Stimulated activated naive B cell treated with anti-CD40 and anti-IgM and Interleukin-4, amounts not matched to agents 10 μg/mL and 1 μg/mL and 100 μg/mL, for 72 hours (primary cell): ENCODE data around the gene FAM180B.

Source experiments
- ATAC-seq, 2 donors: fragments of 150-1000 bp; cut with Tn5 transposase; replicated peaks; 2 replicates each; pipeline ENCODE4 v1.10.0; 2021; ENCODE audit warnings: moderate library complexity in 1 of 2
- DNase-seq: peaks from one replicate; pipeline ENCODE4 v3.0.0; 2021
- H3K27ac Mint-ChIP-seq: one replicate; pipeline ENCODE4 v1.8.0; 2022; ENCODE audit warnings: mild to moderate bottlenecking, mixed read lengths
- H3K27me3 Mint-ChIP-seq, 2 donors: one replicate each; pipeline ENCODE4 v1.8.0; 2022; ENCODE audit warnings: mixed read lengths in 2 of 2
- H3K36me3 Mint-ChIP-seq, 2 donors: one replicate each; pipeline ENCODE4 v1.8.0; 2022; ENCODE audit warnings: mixed read lengths in 2 of 2, mild to moderate bottlenecking in 1 of 2
- H3K4me1 Mint-ChIP-seq, 2 donors: one replicate each; pipeline ENCODE4 v1.8.0; 2022; ENCODE audit warnings: mixed read lengths in 2 of 2, mild to moderate bottlenecking in 1 of 2
- H3K4me3 Mint-ChIP-seq, 2 donors: one replicate each; pipeline ENCODE4 v1.8.0; 2022; ENCODE audit warnings: mild to moderate bottlenecking in 2 of 2, mixed read lengths in 2 of 2, moderate library complexity in 1 of 2
- H3K9me3 Mint-ChIP-seq, 2 donors: one replicate each; pipeline ENCODE4 v1.8.0; 2022; ENCODE audit warnings: mixed read lengths in 2 of 2, mild to moderate bottlenecking in 1 of 2

The FAM180B gene

GRCh38 chr11:47595029-47595428 is 8.6 kb downstream of the FAM180B start:
- Mint-ChIP-seq H3K36me3 (no peaks in the 10 kb centered on the region), H3K27me3 (peaks cover 41 to 50% of the 10 kb centered on the region in 2 donors), H3K9me3 (no peaks in the 10 kb centered on the region), H3K27ac (no peak overlapping the region), H3K4me3 (no peak overlapping the region), H3K4me1 (peaks cover 11 to 22% of the 10 kb centered on the region in 2 donors)
- no peak for DNase-seq
- peak in 1 of 2 donors; percentile 24 for ATAC-seq

- Mint-ChIP-seq H3K27ac (no peak overlapping the region), H3K9me3 (no peaks in the 10 kb centered on the region), H3K4me1 (peaks cover 11 to 22% of the 10 kb centered on the region in 2 donors), H3K4me3 (no peak overlapping the region), H3K36me3 (no peaks in the 10 kb centered on the region), H3K27me3 (peaks cover 41 to 50% of the 10 kb centered on the region in 2 donors)
- DNase-seq, result no peak
- ATAC-seq, result no peak
These were observed 9.5 kb downstream of the FAM180B start for GRCh38 chr11:47595967-47596366.

- ATAC-seq (no peak), DNase-seq (no peak)
- Mint-ChIP-seq H3K27me3 (peaks cover 12 to 13% of the 10 kb centered on the region in 2 donors), H3K9me3 (no peaks in the 10 kb centered on the region), H3K4me1 (no peaks in the 10 kb centered on the region), H3K27ac (no peak overlapping the region), H3K4me3 (no peak overlapping the region), H3K36me3 (no peaks in the 10 kb centered on the region)
These were observed 13.4 kb downstream of the FAM180B start for GRCh38 chr11:47599902-47600301.

DNA sequence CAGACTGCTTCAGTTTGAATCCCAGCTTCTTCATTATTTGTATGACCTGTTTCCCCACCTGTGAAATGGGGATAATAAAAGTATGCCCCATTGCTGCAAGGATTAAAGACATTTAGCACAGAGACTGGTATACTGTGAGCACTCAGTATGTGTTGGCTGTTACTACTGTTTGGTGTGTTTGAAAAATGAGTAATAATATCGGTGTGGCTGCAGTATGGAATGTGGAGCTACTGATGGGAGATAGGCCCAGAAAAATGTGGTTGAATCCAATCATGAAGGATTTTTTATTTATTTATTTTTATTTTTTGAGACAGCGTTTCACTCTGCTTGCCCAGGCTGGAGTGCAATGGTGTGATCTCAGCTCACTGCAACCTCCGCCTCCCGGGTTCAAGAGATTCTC is 16.8 kb downstream of the FAM180B start:
- no peak for ATAC-seq

GRCh38 chr11:47605921-47606320 is 19.4 kb downstream of the FAM180B start:
- H3K36me3 Mint-ChIP-seq, result peaks cover 0 to 14% of the 10 kb centered on the region in 2 donors
- ATAC-seq, result no peak
- DNase-seq, result no peak
- H3K27ac Mint-ChIP-seq, result no peak overlapping the region
- no peaks in the 10 kb centered on the region for H3K27me3 Mint-ChIP-seq
- H3K4me3 Mint-ChIP-seq, result no peak overlapping the region
- H3K9me3 Mint-ChIP-seq, result no peaks in the 10 kb centered on the region
- H3K4me1 Mint-ChIP-seq, result peaks cover 0 to 9% of the 10 kb centered on the region in 2 donors

More for the DNA sequence above, 16.8 kb downstream of the FAM180B start:
- no peak overlapping the region for H3K4me3 Mint-ChIP-seq
- peaks cover 0 to 8% of the 10 kb centered on the region in 2 donors for H3K36me3 Mint-ChIP-seq
- no peak for DNase-seq
- H3K4me1 Mint-ChIP-seq, result peaks cover 0 to 4% of the 10 kb centered on the region in 2 donors
- H3K9me3 Mint-ChIP-seq, result no peaks in the 10 kb centered on the region
- peaks cover 0 to 5% of the 10 kb centered on the region in 2 donors for H3K27me3 Mint-ChIP-seq
- H3K27ac Mint-ChIP-seq, result no peak overlapping the region

DNA sequence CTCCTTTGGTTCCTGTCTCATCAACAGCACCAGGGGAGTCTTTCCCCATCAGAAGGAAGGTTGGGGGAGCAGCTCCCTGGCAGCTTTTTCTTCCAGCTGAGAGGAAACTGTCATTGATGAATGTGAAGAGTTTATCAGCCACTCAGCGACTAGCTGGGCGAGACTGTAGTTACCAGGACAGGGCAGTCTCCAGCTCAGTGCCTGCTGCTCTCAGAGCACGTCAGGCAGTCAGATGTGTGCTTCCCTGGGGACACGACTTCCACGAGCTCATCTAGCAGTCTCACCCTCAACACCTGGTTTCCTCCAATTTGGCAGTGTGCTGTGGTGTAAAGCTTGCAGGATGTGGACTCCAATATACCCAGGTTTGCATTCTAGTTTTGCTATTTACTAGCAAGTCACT is 20.3 kb downstream of the FAM180B start:
- peaks cover 8 to 17% of the 10 kb centered on the region in 2 donors for H3K4me1 Mint-ChIP-seq

GRCh38 chr11:47607380-47607779 is 20.9 kb downstream of the FAM180B start:
- no peak overlapping the region for H3K27ac Mint-ChIP-seq
- DNase-seq, result no peak
- H3K36me3 Mint-ChIP-seq, result peaks cover 0 to 20% of the 10 kb centered on the region in 2 donors
- no peak for ATAC-seq
- H3K9me3 Mint-ChIP-seq, result no peaks in the 10 kb centered on the region
- peaks cover 9 to 23% of the 10 kb centered on the region in 2 donors for H3K4me1 Mint-ChIP-seq
- H3K4me3 Mint-ChIP-seq, result no peak overlapping the region
- H3K27me3 Mint-ChIP-seq, result no peaks in the 10 kb centered on the region

More for the DNA sequence above, 20.3 kb downstream of the FAM180B start:
- no peak overlapping the region for H3K27ac Mint-ChIP-seq
- H3K36me3 Mint-ChIP-seq, result peaks cover 0 to 20% of the 10 kb centered on the region in 2 donors
- DNase-seq (no peak), ATAC-seq (peak in 1 of 2 donors; percentile 36)
- no peak overlapping the region for H3K4me3 Mint-ChIP-seq
- no peaks in the 10 kb centered on the region for H3K9me3 Mint-ChIP-seq
- H3K27me3 Mint-ChIP-seq, result no peaks in the 10 kb centered on the region

- no peak overlapping the region for H3K27ac Mint-ChIP-seq
- ATAC-seq, result no peak
- H3K27me3 Mint-ChIP-seq, result no peaks in the 10 kb centered on the region
- no peaks in the 10 kb centered on the region for H3K9me3 Mint-ChIP-seq
- H3K4me1 Mint-ChIP-seq, result peaks cover 9 to 23% of the 10 kb centered on the region in 2 donors
- DNase-seq, result no peak
- peaks cover 0 to 20% of the 10 kb centered on the region in 2 donors for H3K36me3 Mint-ChIP-seq
- H3K4me3 Mint-ChIP-seq, result no peak overlapping the region
These were observed 23.2 kb downstream of the FAM180B start for GRCh38 chr11:47609675-47610074.

GRCh38 chr11:47611348-47611794 is 24.9 kb downstream of the FAM180B start:
- peak overlapping the region; percentile 51 for H3K27ac Mint-ChIP-seq
- H3K27me3 Mint-ChIP-seq, result no peaks in the 10 kb centered on the region
- peak; percentile 95 to 96 for ATAC-seq
- peak overlapping the region in 1 of 2 donors; percentile 21 for H3K4me3 Mint-ChIP-seq
- H3K9me3 Mint-ChIP-seq, result no peaks in the 10 kb centered on the region
- no peak for DNase-seq
- H3K4me1 Mint-ChIP-seq, result peaks cover 9 to 23% of the 10 kb centered on the region in 2 donors
- H3K36me3 Mint-ChIP-seq, result peaks cover 0 to 16% of the 10 kb centered on the region in 2 donors

DNA sequence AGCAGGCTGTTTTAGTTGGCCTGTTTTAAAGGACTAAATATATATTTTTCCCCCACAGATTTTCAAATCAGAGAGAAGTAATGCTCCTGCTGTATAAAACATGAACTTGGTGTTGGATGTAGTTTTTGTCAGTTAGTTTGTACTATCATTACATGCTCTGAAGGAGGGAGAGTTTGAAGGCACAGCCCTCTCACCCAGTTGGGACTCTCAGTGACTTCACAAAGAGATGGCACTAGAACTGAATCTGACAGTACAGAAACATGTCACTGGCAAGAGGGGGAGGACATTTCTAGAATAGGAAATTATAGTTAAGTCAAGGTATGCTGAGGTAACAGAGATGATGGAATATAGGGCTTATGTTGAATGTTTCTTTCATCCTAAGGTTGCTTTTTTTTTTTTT is 28.8 kb downstream of the FAM180B start:
- Mint-ChIP-seq H3K36me3 (peaks cover 14 to 16% of the 10 kb centered on the region in 2 donors), H3K4me1 (peaks cover 9 to 17% of the 10 kb centered on the region in 2 donors), H3K27me3 (no peaks in the 10 kb centered on the region), H3K9me3 (no peaks in the 10 kb centered on the region), H3K4me3 (no peak overlapping the region), H3K27ac (peak overlapping the region; percentile 42)
- no peak for ATAC-seq
- DNase-seq, result no peak

DNA sequence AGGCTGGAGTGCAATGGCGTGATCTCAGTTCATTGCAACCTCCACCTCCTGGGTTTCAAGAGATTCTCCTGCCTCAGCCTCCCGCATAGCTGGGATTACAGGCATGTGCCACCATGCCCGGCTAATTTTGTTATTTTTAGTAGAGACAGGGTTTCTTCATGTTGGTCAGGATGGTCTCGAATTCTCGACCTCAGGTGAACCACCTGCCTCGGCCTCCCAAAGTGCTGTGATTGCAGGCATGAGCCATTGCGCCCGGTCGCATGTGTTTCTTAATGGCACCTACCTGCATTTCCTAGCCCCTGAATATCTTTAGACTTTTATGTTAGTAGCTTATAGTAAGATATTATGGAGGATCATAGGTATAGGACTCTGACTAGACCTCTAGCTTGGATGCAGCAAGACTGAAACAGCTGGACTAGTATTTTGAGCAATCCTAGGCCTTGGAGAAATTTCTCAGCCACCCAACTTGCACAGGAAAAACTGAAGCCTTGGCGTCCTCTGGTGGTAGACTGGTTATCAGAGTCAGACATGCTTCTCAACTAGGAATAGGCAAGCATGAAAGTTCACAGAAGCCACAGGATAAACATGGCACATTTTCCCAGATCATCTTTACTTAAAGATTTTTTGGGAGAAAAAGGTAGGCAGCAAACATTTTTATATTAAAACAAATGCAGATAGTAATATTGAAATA is 30.4 kb downstream of the FAM180B start:
- no peak for ATAC-seq
- Mint-ChIP-seq H3K9me3 (no peaks in the 10 kb centered on the region), H3K4me3 (no peak overlapping the region), H3K36me3 (peaks cover 6 to 17% of the 10 kb centered on the region in 2 donors), H3K27ac (no peak overlapping the region), H3K4me1 (peaks cover 0 to 4% of the 10 kb centered on the region in 2 donors), H3K27me3 (no peaks in the 10 kb centered on the region)
- DNase-seq, result no peak

- DNase-seq, result no peak
- Mint-ChIP-seq H3K4me3 (no peak overlapping the region), H3K4me1 (no peaks in the 10 kb centered on the region), H3K9me3 (no peaks in the 10 kb centered on the region), H3K27ac (no peak overlapping the region), H3K36me3 (peaks cover 6 to 21% of the 10 kb centered on the region in 2 donors), H3K27me3 (no peaks in the 10 kb centered on the region)
- no peak for ATAC-seq
These were observed 30.9 kb downstream of the FAM180B start for GRCh38 chr11:47617417-47617809.

GRCh38 chr11:47620836-47621378 is 34.4 kb downstream of the FAM180B start:
- ATAC-seq (no peak), DNase-seq (no peak)
- Mint-ChIP-seq H3K9me3 (no peaks in the 10 kb centered on the region), H3K4me3 (no peak overlapping the region), H3K27ac (no peak overlapping the region), H3K36me3 (peaks cover 20 to 31% of the 10 kb centered on the region in 2 donors), H3K27me3 (no peaks in the 10 kb centered on the region), H3K4me1 (no peaks in the 10 kb centered on the region)

DNA sequence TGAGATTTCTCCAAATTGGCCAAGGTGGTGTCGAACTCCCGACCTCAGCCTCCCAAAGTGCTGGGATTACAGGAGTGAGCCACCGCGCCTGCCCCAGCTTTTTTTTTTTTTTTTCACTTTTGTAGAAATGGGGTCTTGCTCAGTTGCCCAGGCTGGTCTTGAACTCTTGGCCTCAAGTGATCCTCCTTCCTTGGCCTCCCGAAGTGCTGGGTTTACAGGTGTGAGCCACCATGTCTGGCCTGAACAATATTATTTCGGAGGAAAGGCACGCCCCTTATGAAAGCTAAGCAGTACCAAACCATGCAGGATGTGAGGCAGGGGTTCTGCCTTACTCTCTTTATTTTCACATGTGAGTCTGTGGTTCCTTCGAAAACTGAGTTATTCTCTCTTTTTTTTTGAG is 39.8 kb downstream of the FAM180B start:
- H3K27ac Mint-ChIP-seq, result no peak overlapping the region
- H3K36me3 Mint-ChIP-seq, result peaks cover 34 to 42% of the 10 kb centered on the region in 2 donors
- ATAC-seq, result no peak
- H3K9me3 Mint-ChIP-seq, result no peaks in the 10 kb centered on the region
- H3K4me1 Mint-ChIP-seq, result no peaks in the 10 kb centered on the region
- H3K27me3 Mint-ChIP-seq, result no peaks in the 10 kb centered on the region
- no peak overlapping the region for H3K4me3 Mint-ChIP-seq
- no peak for DNase-seq

DNA sequence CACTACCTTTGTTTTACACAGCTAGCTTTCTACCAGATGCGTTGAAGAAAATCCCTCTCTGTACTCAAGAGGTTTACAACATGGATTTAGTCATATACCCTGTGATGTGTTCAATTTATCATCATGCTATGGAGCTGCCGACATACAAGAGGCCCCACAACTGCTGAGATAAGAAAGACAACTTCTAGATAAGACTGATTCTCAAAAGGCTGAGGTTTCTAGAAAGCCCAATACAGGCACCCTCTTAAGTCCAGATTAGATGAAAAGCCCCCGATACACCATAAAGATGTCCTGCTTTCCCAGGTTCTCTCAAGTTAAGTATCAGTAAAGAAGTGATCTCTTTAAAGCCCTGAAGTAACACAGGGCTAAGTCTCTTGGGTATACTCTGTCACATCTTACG is 41.5 kb downstream of the FAM180B start:
- no peak for ATAC-seq
- Mint-ChIP-seq H3K4me1 (no peaks in the 10 kb centered on the region), H3K27ac (no peak overlapping the region), H3K36me3 (peaks cover 36 to 41% of the 10 kb centered on the region in 2 donors), H3K9me3 (no peaks in the 10 kb centered on the region), H3K4me3 (no peak overlapping the region), H3K27me3 (no peaks in the 10 kb centered on the region)
- no peak for DNase-seq
